ENCODE data around the gene PSMG4.

Gene PSMG4

DNA sequence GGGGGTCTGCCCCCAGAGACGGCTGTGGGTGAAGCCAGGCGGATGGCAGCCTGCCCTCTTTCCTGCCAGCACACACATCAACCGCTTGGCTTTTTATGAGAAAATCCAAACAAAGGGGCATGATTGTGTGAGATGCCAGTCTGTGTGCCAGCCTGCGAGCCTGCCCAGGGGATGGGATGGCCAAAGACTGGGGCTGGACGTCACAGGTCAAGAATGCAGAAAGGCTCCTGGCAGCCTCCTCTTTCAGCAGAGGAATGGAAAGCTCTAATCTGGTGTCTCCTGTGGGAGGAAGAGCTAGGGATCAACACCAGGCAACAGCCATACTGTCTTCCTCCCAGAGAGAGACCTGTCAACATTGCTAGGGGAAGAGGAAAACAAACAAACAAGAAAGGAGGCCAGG, 47.1 kb upstream of the PSMG4 start:
- TF ChIP-seq, protein P1, sequence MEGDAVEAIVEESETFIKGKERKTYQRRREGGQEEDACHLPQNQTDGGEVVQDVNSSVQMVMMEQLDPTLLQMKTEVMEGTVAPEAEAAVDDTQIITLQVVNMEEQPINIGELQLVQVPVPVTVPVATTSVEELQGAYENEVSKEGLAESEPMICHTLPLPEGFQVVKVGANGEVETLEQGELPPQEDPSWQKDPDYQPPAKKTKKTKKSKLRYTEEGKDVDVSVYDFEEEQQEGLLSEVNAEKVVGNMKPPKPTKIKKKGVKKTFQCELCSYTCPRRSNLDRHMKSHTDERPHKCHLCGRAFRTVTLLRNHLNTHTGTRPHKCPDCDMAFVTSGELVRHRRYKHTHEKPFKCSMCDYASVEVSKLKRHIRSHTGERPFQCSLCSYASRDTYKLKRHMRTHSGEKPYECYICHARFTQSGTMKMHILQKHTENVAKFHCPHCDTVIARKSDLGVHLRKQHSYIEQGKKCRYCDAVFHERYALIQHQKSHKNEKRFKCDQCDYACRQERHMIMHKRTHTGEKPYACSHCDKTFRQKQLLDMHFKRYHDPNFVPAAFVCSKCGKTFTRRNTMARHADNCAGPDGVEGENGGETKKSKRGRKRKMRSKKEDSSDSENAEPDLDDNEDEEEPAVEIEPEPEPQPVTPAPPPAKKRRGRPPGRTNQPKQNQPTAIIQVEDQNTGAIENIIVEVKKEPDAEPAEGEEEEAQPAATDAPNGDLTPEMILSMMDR (IDR thresholded peaks at IDR 0.05; ENCODE audit: low read depth, low read length) = no peak
- no peak for TF ChIP-seq EZH2phosphoT487 (IDR thresholded peaks at IDR 0.05; ENCODE audit: low read depth)

DNA sequence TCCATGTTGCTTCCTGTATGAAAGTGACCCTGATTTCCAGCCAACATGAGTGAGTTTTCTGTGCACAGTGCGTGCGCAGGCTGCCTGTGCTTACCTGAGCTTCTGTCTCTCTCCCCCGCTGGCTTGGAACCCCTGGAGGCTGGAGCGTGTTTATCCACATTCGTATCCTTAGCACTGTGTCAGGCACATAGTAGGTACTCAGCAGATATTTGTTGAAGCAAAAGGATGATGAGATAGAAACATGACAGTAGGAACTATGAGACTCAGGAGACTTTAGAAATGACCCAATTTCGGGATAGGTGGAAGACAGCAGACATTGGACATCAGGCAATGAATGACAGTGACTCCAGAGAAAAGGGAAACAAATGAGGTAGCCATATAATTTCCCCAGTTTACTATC, 46.5 kb upstream of the PSMG4 start:
- Histone ChIP-seq H3K36me3 (replicated peaks; ENCODE audit: low read depth, low read length) (no peaks in the 10 kb centered on the region), H3K9me3 (ENCODE audit: insufficient read depth, low read length) (no peaks in the 10 kb centered on the region), H2AFZ (ENCODE audit: low read depth, low read length) (no peak overlapping the region), H3K27me3 (ENCODE audit: low read depth, low read length) (peaks cover 6% of the 10 kb centered on the region; the same call in 1 of the 2 replicates), H3K27ac (ENCODE audit: low read length) (no peak overlapping the region), H3K9ac (ENCODE audit: low read length) (no peak overlapping the region), H3K4me2 (ENCODE audit: low read length) (no peak overlapping the region), H3K79me2 (ENCODE audit: low read length) (no peaks in the 10 kb centered on the region), H3K4me1 (ENCODE audit: low read length) (peaks cover 27% of the 10 kb centered on the region), H4K20me1 (ENCODE audit: insufficient read depth, low read length) (no peaks in the 10 kb centered on the region), H3K4me3 (ENCODE audit: low read length) (no peak overlapping the region)
- TF ChIP-seq, protein P1 (IDR thresholded peaks at IDR 0.05; ENCODE audit: low read depth, low read length) = no peak
- TF ChIP-seq EZH2phosphoT487 (IDR thresholded peaks at IDR 0.05; ENCODE audit: low read depth) = no peak

More for the DNA sequence above, 47.1 kb upstream of the PSMG4 start:
- Histone ChIP-seq H3K79me2 (ENCODE audit: low read length) (no peaks in the 10 kb centered on the region), H3K4me3 (ENCODE audit: low read length) (no peak overlapping the region), H3K4me2 (ENCODE audit: low read length) (no peak overlapping the region), H3K27me3 (ENCODE audit: low read depth, low read length) (peaks cover 6% of the 10 kb centered on the region; the same call in 1 of the 2 replicates), H2AFZ (ENCODE audit: low read depth, low read length) (no peak overlapping the region), H3K27ac (ENCODE audit: low read length) (no peak overlapping the region), H3K9ac (ENCODE audit: low read length) (no peak overlapping the region), H3K36me3 (replicated peaks; ENCODE audit: low read depth, low read length) (no peaks in the 10 kb centered on the region), H3K9me3 (ENCODE audit: insufficient read depth, low read length) (no peaks in the 10 kb centered on the region), H4K20me1 (ENCODE audit: insufficient read depth, low read length) (no peaks in the 10 kb centered on the region), H3K4me1 (ENCODE audit: low read length) (peaks cover 27% of the 10 kb centered on the region)

DNA sequence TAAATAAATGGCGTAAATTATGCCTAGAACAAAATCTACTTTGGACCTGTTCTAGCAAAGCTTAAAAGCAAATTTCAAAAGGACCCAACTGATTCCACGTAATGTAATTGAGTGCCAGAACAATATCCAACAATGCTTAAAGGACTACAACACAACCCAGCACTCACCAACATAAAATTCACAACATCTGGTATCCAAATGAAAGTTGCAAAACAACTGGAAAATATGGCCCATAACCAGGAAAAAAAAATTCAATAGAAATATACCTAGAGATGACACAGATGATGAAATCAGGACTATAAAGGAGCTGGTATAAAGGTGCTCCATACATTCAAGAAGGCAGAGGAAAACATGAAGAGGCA, 45.4 kb upstream of the PSMG4 start:
- Histone ChIP-seq H2AFZ (ENCODE audit: low read depth, low read length) (no peak overlapping the region), H3K4me3 (ENCODE audit: low read length) (no peak overlapping the region), H3K27me3 (ENCODE audit: low read depth, low read length) (peaks cover 11% of the 10 kb centered on the region), H3K9me3 (ENCODE audit: insufficient read depth, low read length) (no peaks in the 10 kb centered on the region), H3K27ac (ENCODE audit: low read length) (no peak overlapping the region), H3K4me2 (ENCODE audit: low read length) (no peak overlapping the region), H3K9ac (ENCODE audit: low read length) (no peak overlapping the region), H3K4me1 (ENCODE audit: low read length) (peaks cover 21% of the 10 kb centered on the region), H3K79me2 (ENCODE audit: low read length) (no peaks in the 10 kb centered on the region), H4K20me1 (ENCODE audit: insufficient read depth, low read length) (no peaks in the 10 kb centered on the region), H3K36me3 (replicated peaks; ENCODE audit: low read depth, low read length) (no peaks in the 10 kb centered on the region)
- TF ChIP-seq EZH2phosphoT487 (IDR thresholded peaks at IDR 0.05; ENCODE audit: low read depth) = no peak
- TF ChIP-seq, protein P1 (IDR thresholded peaks at IDR 0.05; ENCODE audit: low read depth, low read length) = no peak

DNA sequence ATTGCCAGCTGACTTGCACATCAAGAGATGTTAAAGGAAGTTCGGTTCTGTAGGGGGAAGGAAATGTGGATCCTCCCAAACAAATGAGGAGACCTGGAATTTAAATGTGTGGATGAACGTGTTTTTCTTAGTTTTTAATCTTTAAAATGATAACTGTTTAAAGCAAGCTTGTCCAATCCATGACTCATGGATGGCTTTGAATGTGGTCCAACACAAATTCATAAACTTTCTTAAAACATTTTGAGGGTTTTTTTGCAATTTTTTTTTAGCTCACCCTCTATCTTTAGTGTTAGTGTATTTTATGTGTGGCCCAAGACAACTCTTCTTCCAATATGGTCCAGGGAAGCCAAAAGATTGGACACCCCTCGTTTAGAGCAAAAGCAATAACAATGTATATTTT, 43.8 kb upstream of the PSMG4 start:
- no peaks in the 10 kb centered on the region for H3K9me3 ChIP-seq (ENCODE audit: insufficient read depth, low read length)
- H2AFZ ChIP-seq (ENCODE audit: low read depth, low read length) = no peak overlapping the region
- no peak overlapping the region for H3K4me2 ChIP-seq (ENCODE audit: low read length)
- H3K79me2 ChIP-seq (ENCODE audit: low read length) = no peaks in the 10 kb centered on the region
- peaks cover 5% of the 10 kb centered on the region for H3K4me1 ChIP-seq (ENCODE audit: low read length)
- no peak overlapping the region for H3K27ac ChIP-seq (ENCODE audit: low read length)
- TF ChIP-seq, protein P1 (IDR thresholded peaks at IDR 0.05; ENCODE audit: low read depth, low read length) = no peak
- TF ChIP-seq EZH2phosphoT487 (IDR thresholded peaks at IDR 0.05; ENCODE audit: low read depth) = no peak
- H3K36me3 ChIP-seq (replicated peaks; ENCODE audit: low read depth, low read length) = no peaks in the 10 kb centered on the region
- peaks cover 22% of the 10 kb centered on the region for H3K27me3 ChIP-seq (ENCODE audit: low read depth, low read length)
- no peak overlapping the region for H3K4me3 ChIP-seq (ENCODE audit: low read length)
- no peak overlapping the region for H3K9ac ChIP-seq (ENCODE audit: low read length)
- H4K20me1 ChIP-seq (ENCODE audit: insufficient read depth, low read length) = no peaks in the 10 kb centered on the region

Data from OCI-LY3 (cell line).